HL-60 (cell line): ENCODE results near the gene ADIPOR2.

ENCODE experiments used
- CTCF ChIP-seq: IDR thresholded peaks from one replicate; pipeline ENCODE4 v1.5.1; 2011; ENCODE audit warnings: low read length, control low read depth, inconsistent platforms; ENCODE audit not compliant: insufficient read depth
- TF ChIP-seq, protein P1 (sequence below): IDR thresholded peaks from 2 replicates; pipeline ENCODE4 v1.6.1; 2012; ENCODE audit warnings: low read depth; ENCODE audit not compliant: insufficient replicate concordance

DNA sequence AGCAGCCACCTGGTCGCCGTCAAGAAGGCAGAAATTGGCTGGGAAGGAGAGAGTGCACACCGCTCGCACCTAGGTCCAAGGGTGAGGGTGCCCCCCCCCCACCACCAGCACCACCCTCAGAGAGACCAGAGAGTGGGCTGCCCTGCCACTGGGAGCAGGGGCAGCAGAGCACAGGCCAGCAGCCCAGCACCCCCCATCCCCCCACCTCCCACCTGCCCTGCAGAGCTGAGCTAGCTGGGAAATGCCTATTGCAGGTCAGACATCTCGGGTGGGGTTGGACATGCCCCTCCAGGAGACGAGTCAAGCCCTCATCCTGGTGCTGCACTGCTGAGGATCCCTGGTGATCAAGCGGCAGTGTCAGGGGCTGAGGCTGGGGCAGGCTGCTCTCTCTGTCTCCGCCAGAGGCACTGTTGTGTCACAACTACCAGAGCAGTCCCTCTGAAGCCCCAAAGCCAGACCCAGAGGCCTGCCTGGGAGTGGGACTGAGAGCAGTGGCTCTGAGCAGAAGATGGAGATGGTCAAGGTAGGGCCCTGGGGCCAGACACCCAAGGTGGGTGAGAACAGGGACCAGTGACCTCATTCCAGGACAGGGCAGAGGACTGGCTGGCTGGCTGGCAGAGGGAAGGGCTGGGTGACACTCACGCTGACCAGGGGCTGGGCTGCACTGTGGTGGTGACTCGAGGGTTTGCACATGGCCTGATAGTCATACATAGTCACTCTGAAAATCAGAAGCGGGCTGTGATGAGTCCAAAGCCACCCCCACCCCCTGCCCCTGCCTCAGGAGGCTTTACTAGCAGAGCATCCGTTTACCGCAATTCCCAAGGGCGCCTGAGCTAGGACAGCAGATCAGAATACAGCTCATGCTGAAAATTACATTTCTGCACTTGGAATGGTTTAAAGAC lies 109.8 kb downstream of the ADIPOR2 start:
- no peak for TF ChIP-seq CTCF
- TF ChIP-seq, protein P1, sequence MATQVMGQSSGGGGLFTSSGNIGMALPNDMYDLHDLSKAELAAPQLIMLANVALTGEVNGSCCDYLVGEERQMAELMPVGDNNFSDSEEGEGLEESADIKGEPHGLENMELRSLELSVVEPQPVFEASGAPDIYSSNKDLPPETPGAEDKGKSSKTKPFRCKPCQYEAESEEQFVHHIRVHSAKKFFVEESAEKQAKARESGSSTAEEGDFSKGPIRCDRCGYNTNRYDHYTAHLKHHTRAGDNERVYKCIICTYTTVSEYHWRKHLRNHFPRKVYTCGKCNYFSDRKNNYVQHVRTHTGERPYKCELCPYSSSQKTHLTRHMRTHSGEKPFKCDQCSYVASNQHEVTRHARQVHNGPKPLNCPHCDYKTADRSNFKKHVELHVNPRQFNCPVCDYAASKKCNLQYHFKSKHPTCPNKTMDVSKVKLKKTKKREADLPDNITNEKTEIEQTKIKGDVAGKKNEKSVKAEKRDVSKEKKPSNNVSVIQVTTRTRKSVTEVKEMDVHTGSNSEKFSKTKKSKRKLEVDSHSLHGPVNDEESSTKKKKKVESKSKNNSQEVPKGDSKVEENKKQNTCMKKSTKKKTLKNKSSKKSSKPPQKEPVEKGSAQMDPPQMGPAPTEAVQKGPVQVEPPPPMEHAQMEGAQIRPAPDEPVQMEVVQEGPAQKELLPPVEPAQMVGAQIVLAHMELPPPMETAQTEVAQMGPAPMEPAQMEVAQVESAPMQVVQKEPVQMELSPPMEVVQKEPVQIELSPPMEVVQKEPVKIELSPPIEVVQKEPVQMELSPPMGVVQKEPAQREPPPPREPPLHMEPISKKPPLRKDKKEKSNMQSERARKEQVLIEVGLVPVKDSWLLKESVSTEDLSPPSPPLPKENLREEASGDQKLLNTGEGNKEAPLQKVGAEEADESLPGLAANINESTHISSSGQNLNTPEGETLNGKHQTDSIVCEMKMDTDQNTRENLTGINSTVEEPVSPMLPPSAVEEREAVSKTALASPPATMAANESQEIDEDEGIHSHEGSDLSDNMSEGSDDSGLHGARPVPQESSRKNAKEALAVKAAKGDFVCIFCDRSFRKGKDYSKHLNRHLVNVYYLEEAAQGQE, result no peak
